T-helper 1 cell treated with Interleukin-12 subunit alpha and Interleukin-12 subunit beta and Interleukin-4 antibody, amounts not matched to agents 30 μg/mL and 1 μg/mL, for 36 hours (primary cell): Measurements from ENCODE around the gene AMBRA1.

ENCODE experiments used
- H3K27ac Mint-ChIP-seq: one replicate; pipeline ENCODE4 v1.8.0; 2021; ENCODE audit warnings: mild to moderate bottlenecking, mixed read lengths
- H3K27me3 Mint-ChIP-seq: one replicate; pipeline ENCODE4 v1.8.0; 2021; ENCODE audit warnings: low read depth, mixed read lengths
- H3K36me3 Mint-ChIP-seq: one replicate; pipeline ENCODE4 v1.8.0; 2021; ENCODE audit warnings: low read depth, mixed read lengths
- H3K4me1 Mint-ChIP-seq: one replicate; pipeline ENCODE4 v1.8.0; 2021; ENCODE audit warnings: low read depth, mixed read lengths
- H3K4me3 Mint-ChIP-seq: one replicate; pipeline ENCODE4 v1.8.0; 2021; ENCODE audit warnings: mild to moderate bottlenecking, moderate library complexity, mixed read lengths
- H3K9me3 Mint-ChIP-seq: one replicate; pipeline ENCODE4 v1.8.0; 2021; ENCODE audit warnings: mixed read lengths

The AMBRA1 gene

DNA sequence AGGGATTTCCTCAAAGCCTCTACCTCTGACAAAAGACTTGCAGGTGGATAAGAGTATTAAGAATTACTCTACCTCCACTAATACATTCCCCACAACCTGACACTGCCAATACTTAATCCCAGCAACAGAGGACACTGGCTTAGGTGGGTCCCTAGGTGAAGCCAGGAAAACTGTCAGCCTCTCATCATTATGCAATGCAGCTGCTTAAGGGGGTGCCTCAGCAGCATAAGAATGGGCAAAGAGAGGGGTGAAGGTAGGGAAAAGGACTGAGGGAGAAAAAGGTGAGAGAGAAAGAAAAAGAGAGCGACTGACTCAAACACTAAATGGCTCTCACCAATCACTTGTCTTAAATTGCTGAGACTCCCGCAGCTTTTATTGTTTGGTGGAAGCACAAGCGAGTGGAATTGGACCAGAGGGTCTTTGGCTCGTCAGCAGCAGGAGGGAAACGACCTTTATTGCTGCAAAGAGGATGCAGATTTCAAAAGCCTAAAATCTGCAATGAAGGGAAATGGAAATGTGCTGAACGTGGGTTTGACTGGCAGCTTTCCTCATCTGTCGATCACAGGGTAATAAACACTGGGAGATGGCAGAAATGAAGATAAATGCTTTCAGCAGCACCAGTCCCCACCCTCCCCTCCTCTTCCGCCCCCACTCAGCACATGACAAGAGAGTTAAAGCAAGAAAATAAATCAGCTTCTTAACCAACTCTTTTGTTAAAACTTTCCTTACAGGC is 137.4 kb downstream of the AMBRA1 start:
- no peaks in the 10 kb centered on the region for H3K27me3 Mint-ChIP-seq
- H3K4me3 Mint-ChIP-seq: no peak overlapping the region
- H3K36me3 Mint-ChIP-seq: peaks cover 4% of the 10 kb centered on the region
- no peaks in the 10 kb centered on the region for H3K9me3 Mint-ChIP-seq
- no peak overlapping the region for H3K27ac Mint-ChIP-seq
- H3K4me1 Mint-ChIP-seq: peaks cover 6% of the 10 kb centered on the region

DNA sequence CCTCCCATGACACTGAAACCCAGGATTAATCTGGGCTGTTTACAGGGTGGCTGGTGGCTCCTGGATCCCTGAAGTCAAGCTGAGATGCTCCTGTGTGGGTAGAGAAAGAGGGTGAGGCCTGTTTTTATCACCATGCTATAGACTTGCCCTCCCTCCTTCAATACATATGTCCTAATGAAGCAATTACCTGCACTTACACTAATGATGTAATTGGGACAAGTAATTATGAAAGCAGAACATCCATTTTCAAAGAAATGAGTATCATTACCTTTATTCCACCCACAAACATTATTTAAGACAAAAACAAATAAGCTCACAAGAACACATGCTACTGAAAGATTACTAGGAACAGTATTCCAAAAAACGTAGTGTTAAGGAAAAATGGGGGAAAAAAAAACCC is 138.0 kb downstream of the AMBRA1 start:
- H3K4me1 Mint-ChIP-seq: peaks cover 6% of the 10 kb centered on the region
- H3K27me3 Mint-ChIP-seq: no peaks in the 10 kb centered on the region
- H3K4me3 Mint-ChIP-seq: no peak overlapping the region
- no peaks in the 10 kb centered on the region for H3K9me3 Mint-ChIP-seq
- no peak overlapping the region for H3K27ac Mint-ChIP-seq
- H3K36me3 Mint-ChIP-seq: peaks cover 4% of the 10 kb centered on the region

DNA sequence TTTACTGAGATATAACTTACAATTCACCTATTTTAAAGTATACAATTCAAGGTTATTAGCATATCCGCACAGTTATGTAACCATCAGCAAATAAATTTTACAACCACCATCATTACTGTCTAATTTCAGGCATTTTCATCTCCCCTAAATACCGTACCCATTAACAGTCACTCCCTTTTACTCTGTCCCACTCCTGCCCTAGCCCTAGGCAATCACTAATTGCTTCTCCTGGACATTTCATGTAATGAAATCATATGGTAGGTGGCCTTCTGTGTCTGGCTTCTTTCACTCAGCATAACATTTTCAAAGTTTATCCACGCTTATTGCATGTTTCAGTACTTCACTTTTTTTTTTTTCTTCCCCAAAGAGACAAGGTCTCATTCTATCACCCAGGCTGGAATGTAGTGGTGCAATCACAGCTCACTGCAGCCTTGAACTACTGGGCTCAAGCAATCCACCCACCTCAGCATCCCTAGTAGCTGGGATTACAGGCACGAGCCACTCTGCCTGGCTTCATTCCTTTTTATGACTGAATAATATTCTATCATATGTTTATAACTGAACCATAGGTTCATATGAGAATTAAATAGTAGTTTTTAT is 140.8 kb downstream of the AMBRA1 start:
- no peak overlapping the region for H3K4me3 Mint-ChIP-seq
- H3K36me3 Mint-ChIP-seq: peaks cover 6% of the 10 kb centered on the region
- H3K27ac Mint-ChIP-seq: no peak overlapping the region
- H3K27me3 Mint-ChIP-seq: no peaks in the 10 kb centered on the region
- H3K4me1 Mint-ChIP-seq: peaks cover 18% of the 10 kb centered on the region
- no peaks in the 10 kb centered on the region for H3K9me3 Mint-ChIP-seq

DNA sequence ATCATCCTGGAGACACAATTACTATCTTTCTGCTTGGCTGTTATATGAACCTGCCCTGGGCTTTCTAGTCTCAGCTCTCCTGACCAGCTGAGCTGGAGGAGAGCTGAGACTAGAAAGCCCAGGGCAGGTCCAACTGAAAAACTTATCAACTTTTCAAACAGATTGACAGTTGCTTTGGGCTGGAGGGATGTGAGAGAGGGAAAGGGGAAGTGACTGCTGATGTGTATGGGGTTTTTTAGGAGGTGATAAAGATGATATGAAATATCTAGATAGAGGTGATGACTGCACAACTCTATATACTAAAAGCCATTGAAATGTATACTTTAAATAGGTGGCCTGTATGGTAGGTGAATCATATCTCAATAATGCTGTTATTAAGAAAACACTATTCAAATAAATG is 142.1 kb downstream of the AMBRA1 start:
- Mint-ChIP-seq H3K9me3 (no peaks in the 10 kb centered on the region), H3K36me3 (peaks cover 6% of the 10 kb centered on the region), H3K4me3 (no peak overlapping the region), H3K27ac (no peak overlapping the region), H3K4me1 (peaks cover 16% of the 10 kb centered on the region), H3K27me3 (no peaks in the 10 kb centered on the region)

DNA sequence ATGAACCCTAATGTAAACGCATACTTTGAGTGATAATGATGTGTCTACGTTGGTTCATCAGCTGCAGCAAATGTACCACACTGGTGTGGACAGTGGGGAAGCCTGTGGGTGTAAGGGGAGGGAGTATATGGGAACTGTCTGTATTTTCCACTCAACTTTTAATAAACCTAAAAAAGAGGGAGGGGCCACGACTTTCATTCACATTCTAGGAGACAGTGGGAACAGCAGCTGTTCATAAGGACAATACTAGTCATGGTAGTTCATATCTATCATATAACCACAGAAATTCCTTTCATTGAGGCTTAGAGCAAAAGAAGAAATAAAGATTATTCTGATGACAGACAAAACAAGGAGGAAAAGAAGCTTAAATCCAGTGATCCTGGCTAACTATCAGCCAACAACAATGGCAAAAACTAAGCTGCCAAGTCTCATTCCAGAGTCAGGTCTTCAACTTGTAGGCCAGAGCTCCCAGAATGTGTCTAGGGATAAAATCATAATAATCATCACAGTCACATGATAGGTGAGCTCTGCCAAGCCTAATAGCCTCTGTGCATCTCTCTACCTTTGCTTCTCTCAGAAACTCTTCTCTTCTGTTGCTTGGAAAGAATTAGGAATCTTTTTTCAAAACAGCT is 142.9 kb downstream of the AMBRA1 start:
- H3K27ac Mint-ChIP-seq: no peak overlapping the region
- H3K9me3 Mint-ChIP-seq: no peaks in the 10 kb centered on the region
- H3K27me3 Mint-ChIP-seq: no peaks in the 10 kb centered on the region
- no peak overlapping the region for H3K4me3 Mint-ChIP-seq
- H3K4me1 Mint-ChIP-seq: peaks cover 16% of the 10 kb centered on the region
- peaks cover 6% of the 10 kb centered on the region for H3K36me3 Mint-ChIP-seq

DNA sequence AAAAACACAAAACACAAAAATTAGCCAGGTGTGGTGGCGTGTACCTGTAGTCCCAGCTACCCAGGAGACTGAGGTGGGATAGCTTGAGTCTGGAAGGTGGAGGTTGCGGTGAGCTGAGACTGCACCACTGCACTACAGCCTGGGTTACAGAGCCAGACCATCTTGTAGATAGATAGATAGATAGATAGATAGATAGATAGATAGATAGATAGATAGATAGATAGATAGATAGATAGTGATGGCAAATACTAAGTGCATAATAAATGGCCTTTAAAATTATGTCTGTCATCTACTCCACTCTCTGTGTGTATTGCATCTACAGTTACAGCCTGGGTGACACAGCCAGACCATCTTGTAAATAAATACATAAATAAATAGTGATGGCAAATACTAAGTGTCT is 146.3 kb downstream of the AMBRA1 start:
- Mint-ChIP-seq H3K36me3 (peaks cover 9% of the 10 kb centered on the region), H3K27ac (no peak overlapping the region), H3K4me3 (no peak overlapping the region), H3K9me3 (no peaks in the 10 kb centered on the region), H3K4me1 (peaks cover 16% of the 10 kb centered on the region), H3K27me3 (no peaks in the 10 kb centered on the region)

DNA sequence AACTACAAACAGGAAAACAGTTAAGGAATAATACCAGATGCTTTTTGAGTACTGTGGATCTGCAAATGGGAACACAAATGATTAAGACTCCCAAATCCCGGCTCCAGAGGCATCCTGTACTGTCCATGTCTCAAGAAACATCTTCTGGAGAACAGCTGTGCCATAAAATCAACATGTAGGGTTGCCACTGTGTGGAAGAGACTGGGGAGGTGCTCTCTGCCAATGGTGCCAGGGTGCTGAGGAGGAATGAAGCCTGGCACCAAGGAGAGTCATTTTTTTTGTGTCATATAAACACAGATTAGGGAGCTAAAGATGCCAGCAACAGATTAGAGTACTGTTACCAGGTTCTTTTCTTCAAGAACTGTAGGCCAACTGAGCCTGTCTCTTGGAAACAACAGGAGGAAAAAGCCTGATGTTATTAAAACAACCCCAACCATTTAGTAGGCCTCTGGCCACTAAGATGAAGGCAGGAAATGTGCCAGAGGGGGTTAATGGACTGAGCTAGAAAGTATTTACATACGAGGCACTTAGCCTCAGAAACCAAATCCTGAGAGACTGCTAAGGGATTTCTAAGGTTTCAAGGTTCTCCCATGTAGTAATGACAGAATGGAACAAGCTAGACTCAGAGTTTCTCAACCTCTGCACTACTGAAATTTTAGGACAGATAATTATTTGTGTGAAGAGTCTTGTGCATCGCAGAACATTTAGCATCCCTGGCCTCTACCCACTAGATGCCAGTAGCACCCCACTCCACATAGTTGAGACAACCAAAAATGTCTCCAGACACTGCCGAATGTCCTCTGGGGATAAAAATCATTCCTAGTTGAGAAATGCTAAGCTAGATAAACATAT is 147.7 kb downstream of the AMBRA1 start:
- Mint-ChIP-seq H3K27ac (no peak overlapping the region), H3K27me3 (no peaks in the 10 kb centered on the region), H3K36me3 (peaks cover 15% of the 10 kb centered on the region), H3K9me3 (no peaks in the 10 kb centered on the region), H3K4me3 (no peak overlapping the region), H3K4me1 (peaks cover 16% of the 10 kb centered on the region)

DNA sequence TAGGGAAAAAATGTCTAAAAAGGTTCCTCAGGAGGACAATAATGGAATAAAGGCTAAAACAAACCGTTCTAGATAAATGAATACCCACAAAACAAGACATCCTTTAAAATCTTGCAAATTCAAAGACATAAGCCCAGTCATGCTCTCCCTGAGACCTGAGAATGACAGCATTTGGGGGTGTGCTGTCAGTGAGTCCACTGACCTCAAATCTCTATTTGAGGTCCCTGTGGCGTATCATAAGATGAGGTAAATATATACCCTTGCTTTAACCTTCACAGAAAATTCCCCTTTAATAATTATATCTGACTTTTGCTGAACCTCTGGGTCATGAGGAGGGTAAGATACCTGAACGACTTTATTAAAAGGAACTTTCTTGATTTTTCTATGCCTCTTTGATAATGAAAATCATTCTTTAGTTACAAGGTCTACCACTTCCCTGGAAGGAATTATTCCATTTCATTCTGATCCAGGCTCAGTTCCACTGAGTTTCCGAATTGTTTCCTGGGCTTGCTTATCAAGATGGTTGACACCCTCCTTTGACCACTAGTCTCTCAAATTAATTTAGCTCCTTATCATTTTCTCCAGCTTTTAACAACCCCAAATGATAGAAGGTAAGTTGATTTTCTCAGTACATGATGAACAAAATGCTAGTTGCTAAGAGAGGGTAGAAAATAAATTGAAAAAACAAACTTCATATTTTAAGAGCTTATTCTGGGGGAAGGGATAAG is 148.5 kb downstream of the AMBRA1 start:
- H3K9me3 Mint-ChIP-seq: no peaks in the 10 kb centered on the region

DNA sequence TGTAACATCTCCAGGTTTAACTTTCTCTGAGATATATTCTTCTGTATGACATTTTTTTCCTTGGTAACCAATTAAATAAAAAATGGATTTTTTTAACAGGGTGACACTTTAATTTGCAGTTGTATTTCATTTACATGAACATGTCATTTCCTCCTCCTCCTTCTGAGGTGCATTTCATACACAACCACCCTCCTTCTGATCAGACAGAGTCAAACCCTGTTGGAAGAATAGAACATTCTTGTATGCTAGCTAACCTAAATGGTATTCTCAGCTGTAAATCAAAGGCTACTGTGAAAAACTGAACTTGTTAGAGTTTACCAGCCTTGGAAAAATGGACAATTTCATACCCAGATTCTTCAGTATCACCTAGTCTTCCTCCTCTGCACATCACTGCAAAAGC is 149.5 kb downstream of the AMBRA1 start:
- Mint-ChIP-seq H3K27ac (no peak overlapping the region), H3K4me3 (no peak overlapping the region), H3K36me3 (peaks cover 17% of the 10 kb centered on the region), H3K9me3 (no peaks in the 10 kb centered on the region), H3K4me1 (peaks cover 15% of the 10 kb centered on the region), H3K27me3 (no peaks in the 10 kb centered on the region)

More for the DNA sequence above, 148.5 kb downstream of the AMBRA1 start:
- peaks cover 19% of the 10 kb centered on the region for H3K36me3 Mint-ChIP-seq
- H3K4me1 Mint-ChIP-seq: peaks cover 16% of the 10 kb centered on the region
- H3K27me3 Mint-ChIP-seq: no peaks in the 10 kb centered on the region
- H3K4me3 Mint-ChIP-seq: no peak overlapping the region
- no peak overlapping the region for H3K27ac Mint-ChIP-seq

DNA sequence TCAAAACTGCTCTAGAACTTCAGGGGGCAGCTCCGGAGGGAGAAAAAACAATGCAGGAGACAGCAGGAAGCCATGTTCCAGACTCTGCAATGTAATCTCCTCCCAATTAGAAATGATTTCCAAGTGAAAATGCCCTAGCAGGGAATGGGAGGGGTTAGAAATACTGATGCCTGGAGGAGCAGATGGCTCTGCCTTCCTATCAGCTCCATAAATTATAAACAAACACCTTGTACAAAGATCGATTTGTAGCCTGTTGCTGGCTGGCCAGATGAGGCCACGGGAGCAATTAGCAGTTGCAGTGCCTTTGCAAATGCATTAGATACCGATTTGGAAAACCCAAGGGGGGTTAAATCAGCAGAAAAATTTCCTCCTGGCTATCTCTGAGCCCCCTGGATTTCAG is 155.6 kb downstream of the AMBRA1 start:
- Mint-ChIP-seq H3K4me1 (peaks cover 10% of the 10 kb centered on the region), H3K9me3 (no peaks in the 10 kb centered on the region), H3K27me3 (no peaks in the 10 kb centered on the region), H3K4me3 (no peak overlapping the region), H3K27ac (no peak overlapping the region), H3K36me3 (peaks cover 25% of the 10 kb centered on the region)

DNA sequence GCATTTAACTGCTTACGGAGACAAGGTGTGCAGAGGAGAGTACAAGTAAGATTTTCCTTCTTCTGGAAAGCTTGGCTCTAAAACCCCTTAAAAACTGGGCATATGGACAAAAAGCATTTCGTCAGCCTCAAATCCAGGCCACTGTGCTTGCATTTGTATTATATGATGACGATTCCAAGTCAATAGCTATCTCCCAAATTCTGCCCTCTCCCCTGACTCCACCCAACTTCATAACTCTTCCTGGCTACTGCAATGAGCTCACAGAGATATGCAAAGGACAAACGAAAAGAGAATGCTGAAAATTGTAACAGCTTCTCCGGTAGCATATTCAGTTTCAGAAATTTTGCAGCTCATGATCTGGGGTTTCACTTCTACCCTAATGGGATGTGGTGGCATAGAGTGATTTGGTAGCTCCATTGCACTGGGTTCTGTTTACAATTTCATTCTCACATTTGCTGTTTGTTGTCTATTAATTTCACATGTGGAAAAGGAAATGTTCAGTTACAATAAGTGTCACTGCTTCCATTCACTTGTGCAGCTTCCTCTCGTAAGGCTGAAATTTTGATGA is 156.6 kb downstream of the AMBRA1 start:
- Mint-ChIP-seq H3K4me1 (peaks cover 10% of the 10 kb centered on the region), H3K4me3 (no peak overlapping the region), H3K27me3 (no peaks in the 10 kb centered on the region), H3K36me3 (peaks cover 26% of the 10 kb centered on the region), H3K9me3 (no peaks in the 10 kb centered on the region), H3K27ac (no peak overlapping the region)

DNA sequence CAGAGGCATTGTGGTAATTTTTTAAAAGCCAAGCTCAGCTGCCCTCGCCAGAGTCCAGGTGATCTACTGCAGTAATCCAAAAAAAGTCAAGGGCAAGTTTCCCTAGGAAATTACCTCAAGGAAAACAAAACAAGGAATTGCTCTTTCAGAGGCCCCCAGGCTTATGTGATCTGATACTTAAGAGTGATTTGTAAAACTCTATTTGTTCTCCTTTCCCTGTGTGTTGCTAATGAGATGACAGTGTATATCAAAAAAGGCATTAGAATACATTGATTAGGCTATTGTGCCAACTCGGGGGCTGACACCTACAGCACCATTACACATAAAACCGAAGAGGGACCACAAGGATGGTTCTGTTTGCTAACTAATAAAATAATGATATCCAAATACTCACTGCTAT is 157.7 kb downstream of the AMBRA1 start:
- H3K27me3 Mint-ChIP-seq: no peaks in the 10 kb centered on the region
- H3K27ac Mint-ChIP-seq: no peak overlapping the region
- no peak overlapping the region for H3K4me3 Mint-ChIP-seq
- H3K9me3 Mint-ChIP-seq: no peaks in the 10 kb centered on the region
- peaks cover 10% of the 10 kb centered on the region for H3K4me1 Mint-ChIP-seq
- peaks cover 31% of the 10 kb centered on the region for H3K36me3 Mint-ChIP-seq

DNA sequence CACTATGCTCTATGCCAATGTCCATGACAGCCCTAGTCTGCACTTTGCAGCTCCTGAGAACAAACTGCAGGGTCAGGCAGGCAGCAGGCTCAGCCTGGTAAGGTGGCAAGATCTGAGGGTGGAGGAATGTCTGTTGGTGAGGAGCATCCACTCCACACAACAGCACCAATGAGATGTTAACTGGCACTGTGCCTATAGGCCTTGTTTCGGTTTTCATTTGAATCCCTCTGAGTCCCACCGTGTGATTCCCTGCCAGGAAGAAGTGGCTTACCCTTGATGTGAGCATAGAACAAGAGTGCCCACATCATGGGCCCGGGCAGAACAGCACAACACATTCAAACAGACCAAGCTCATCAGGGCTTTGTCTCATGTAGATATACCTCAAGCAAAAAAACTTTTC is 158.1 kb downstream of the AMBRA1 start:
- Mint-ChIP-seq H3K36me3 (peaks cover 31% of the 10 kb centered on the region), H3K4me1 (peaks cover 10% of the 10 kb centered on the region), H3K9me3 (no peaks in the 10 kb centered on the region), H3K4me3 (no peak overlapping the region), H3K27ac (no peak overlapping the region), H3K27me3 (no peaks in the 10 kb centered on the region)

DNA sequence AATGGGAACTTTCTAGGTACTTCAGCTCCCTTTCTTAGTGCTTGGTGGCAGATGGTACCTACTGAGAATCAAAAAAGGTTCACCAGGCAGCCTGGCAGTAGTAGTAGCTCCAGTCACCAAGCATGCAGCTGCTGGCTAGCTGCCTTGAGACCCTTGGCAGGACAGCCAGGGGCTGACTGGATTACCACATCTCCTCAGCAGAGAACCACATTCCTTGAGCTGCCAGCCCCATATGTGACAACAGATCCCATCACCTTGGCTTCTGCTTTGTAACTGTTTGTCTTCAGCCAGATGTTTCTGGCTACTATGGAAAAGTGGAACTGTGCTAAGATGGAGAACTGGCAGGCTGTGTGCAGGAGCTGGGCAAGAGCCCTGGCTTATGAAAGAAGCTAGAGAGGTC is 162.6 kb downstream of the AMBRA1 start:
- Mint-ChIP-seq H3K9me3 (no peaks in the 10 kb centered on the region), H3K27ac (no peak overlapping the region), H3K27me3 (no peaks in the 10 kb centered on the region), H3K4me3 (no peak overlapping the region), H3K4me1 (peaks cover 4% of the 10 kb centered on the region), H3K36me3 (peaks cover 27% of the 10 kb centered on the region)
